A673 (cell line): ENCODE results near the gene C2orf76. TPM values are rescaled to one million over a fixed set of nuclear protein-coding genes. Genes with fewer than 3 reads are reported as not detected.
A peak's percentile ranks its signal among the peaks of the same experiment; 100 is the strongest.

Experiments used
- BruUV-seq: library from RNA; stranded (reverse); fragments of 400-500 nt; replicated peaks from 2 replicates; lab custom pipeline; 2021; lab: Mats Ljungman, UMichigan
- CTCF ChIA-PET: fragments of 300-600 bp; sonication (Branson Sonifier 250); formaldehyde crosslinking; loops from one replicate; lab custom pipeline; 2022; ENCODE audit warnings: antibody characterized with exemption; lab: Charles Lee
- POLR2A ChIA-PET: fragments of 300-600 bp; sonication (Branson Sonifier 250); formaldehyde crosslinking; loops from one replicate; lab custom pipeline; 2022; ENCODE audit warnings: antibody characterized with exemption; ENCODE audit not compliant: low non-redundant PET; lab: Charles Lee
- DNase-seq: peaks from one replicate; pipeline ENCODE4 v3.0.0-alpha.2; 2015; ENCODE audit warnings: low spot score
- H3K27ac ChIP-seq: fragments of 200-600 bp; sonication (generic); 2 replicates; pipeline ENCODE4 v1.5.1; 2016; ENCODE audit warnings: mixed run types, low read depth, mild to moderate bottlenecking, mixed read lengths, antibody characterized with exemption, low read length; ENCODE audit not compliant: poor library complexity, severe bottlenecking
- H3K27me3 ChIP-seq: fragments of 200-600 bp; sonication (generic); replicated peaks from 2 replicates; pipeline ENCODE4 v1.6.1; 2017; ENCODE audit warnings: mixed run types, low read depth, mild to moderate bottlenecking, mixed read lengths, antibody characterized with exemption, low read length; ENCODE audit not compliant: insufficient read depth, poor library complexity
- H3K36me3 ChIP-seq: fragments of 200-600 bp; sonication (generic); 2 replicates; pipeline ENCODE4 v1.6.1; 2016; ENCODE audit warnings: mixed run types, mild to moderate bottlenecking, mixed read lengths, antibody characterized with exemption, low read length; ENCODE audit not compliant: insufficient read depth, poor library complexity, severe bottlenecking
- H3K4me1 ChIP-seq: fragments of 200-600 bp; sonication (generic); 2 replicates; pipeline ENCODE4 v1.6.1; 2017; ENCODE audit warnings: mixed run types, mild to moderate bottlenecking, mixed read lengths, antibody characterized with exemption, low read length; ENCODE audit not compliant: insufficient read depth, poor library complexity, severe bottlenecking
- H3K4me3 ChIP-seq: fragments of 200-600 bp; sonication (generic); 2 replicates; pipeline ENCODE4 v1.5.1; 2016; ENCODE audit warnings: low read depth, mixed run types, mild to moderate bottlenecking, mixed read lengths, low read length; ENCODE audit not compliant: poor library complexity, severe bottlenecking
- H3K9me3 ChIP-seq: fragments of 200-600 bp; sonication (generic); 2 replicates; pipeline ENCODE4 v1.6.1; 2016; ENCODE audit warnings: mixed run types, low read depth, mild to moderate bottlenecking, mixed read lengths, antibody characterized with exemption, low read length; ENCODE audit not compliant: poor library complexity, severe bottlenecking
- CTCF ChIP-seq: fragments of 300-800, 200-600 bp; sonication (generic); conservative IDR thresholded peaks from 2 replicates; pipeline ENCODE4 v1.5.1; 2017; ENCODE audit warnings: low read depth, mild to moderate bottlenecking, antibody characterized with exemption, low read length, moderate library complexity, mixed read lengths
- EZH2 ChIP-seq: fragments of 200-600 bp; sonication (generic); IDR thresholded peaks from 2 replicates; pipeline ENCODE4 v1.6.1; 2017; ENCODE audit warnings: borderline replicate concordance, low read depth, mild to moderate bottlenecking, mixed read lengths, antibody characterized with exemption, low read length; ENCODE audit not compliant: poor library complexity, severe bottlenecking
- intact Hi-C: fragments of 100-400 bp; cut with micrococcal nuclease; formaldehyde crosslinking; loops from one replicate; pipeline ENCODE4 v1.10.0; 2022; ENCODE audit not compliant: unreplicated experiment
- total RNA-seq: library from RNA; stranded (reverse); gene quantifications from 2 replicates; pipeline ENCODE4 v1.2.3, GENCODE V29; 2021

C2orf76 gene
- total RNA-seq, 1 experiment from 2014 or later, result 13.4 TPM

GRCh38 chr2:119387381-119388129 is 20.9 kb upstream of the C2orf76 start:
- intact Hi-C loops, result no loop called here
- TF ChIP-seq CTCF (peak; percentile 59), EZH2 (no peak)
- POLR2A ChIA-PET, result interaction anchor here (0.5 kb wide), 1 partner anchor 16 kb away, joined by 3 read pairs; no protein-coding TSS in a partner anchor

GRCh38 chr2:119385466-119385865 is 18.8 kb upstream of the C2orf76 start:
- Histone ChIP-seq H3K27me3 (no peaks in the 10 kb centered on the region), H3K4me1 (peaks cover 37% of the 10 kb centered on the region), H3K27ac (no peak overlapping the region), H3K36me3 (no peaks in the 10 kb centered on the region), H3K9me3 (no peaks in the 10 kb centered on the region), H3K4me3 (no peak overlapping the region)
- intact Hi-C loops, result no loop called here
- no peak for TF ChIP-seq EZH2
- TF ChIP-seq CTCF, result no peak
- ChIA-PET CTCF (no interaction called here), POLR2A (no interaction called here)
- DNase-seq, result no peak
- no TSS peak for BruUV-seq

More at GRCh38 chr2:119387381-119388129, 20.9 kb upstream of the C2orf76 start:
- no peaks in the 10 kb centered on the region for H3K36me3 ChIP-seq
- peaks cover 37% of the 10 kb centered on the region for H3K4me1 ChIP-seq
- H3K4me3 ChIP-seq, result no peak overlapping the region
- no TSS peak for BruUV-seq
- no peaks in the 10 kb centered on the region for H3K9me3 ChIP-seq
- H3K27me3 ChIP-seq, result no peaks in the 10 kb centered on the region
- CTCF ChIA-PET, result interaction anchor here (0.7 to 1.3 kb wide), 3 partner anchors 21 to 179 kb away, joined by 3 to 5 read pairs (median 4); partner anchors contain the start of genes C2orf76 and DBI
- peak overlapping the region; percentile 81 for H3K27ac ChIP-seq
- DNase-seq, result peak; percentile 94

GRCh38 chr2:119384971-119385370 is 18.3 kb upstream of the C2orf76 start:
- no peak overlapping the region for H3K27ac ChIP-seq
- TF ChIP-seq EZH2 (no peak), CTCF (no peak)
- no peaks in the 10 kb centered on the region for H3K9me3 ChIP-seq
- no peak for DNase-seq
- H3K4me3 ChIP-seq, result no peak overlapping the region
- H3K4me1 ChIP-seq, result peaks cover 32% of the 10 kb centered on the region
- POLR2A ChIA-PET, result no interaction called here
- intact Hi-C loops, result no loop called here
- CTCF ChIA-PET, result no interaction called here
- no TSS peak for BruUV-seq
- no peaks in the 10 kb centered on the region for H3K27me3 ChIP-seq
- H3K36me3 ChIP-seq, result no peaks in the 10 kb centered on the region
